Measurements from ENCODE around the gene RFX7. TPM values are rescaled to one million over a fixed set of nuclear protein-coding genes. Genes with fewer than 3 reads are reported as not detected.

The RFX7 gene
- total and polyA plus RNA-seq, 2 donors (not counting 1 experiment from before 2014, with no cell fraction given): 6.6 to 44.8 TPM

GRCh38 chr15:56042982-56043980 lies 200.4 kb downstream of the RFX7 start:
- ATAC-seq (ENCODE audit: low read depth) (no peak), DNase-seq (no peak)
- no peaks in the 10 kb centered on the region for H3K36me3 ChIP-seq (replicated peaks in 1 of 2; ENCODE audit: control extremely low read depth in 1 of 2, control insufficient read depth in 1 of 2, extremely low read depth in 1 of 2, insufficient read depth in 2 of 2, low read length in 1 of 2)
- intact Hi-C loops (cut with micrococcal nuclease): no loop called here
- Mint-ChIP-seq H3K27me3 (peaks cover 17% of the 10 kb centered on the region), H3K4me1 (peaks cover 8% of the 10 kb centered on the region), H3K27ac (no peak overlapping the region), H3K9me3 (ENCODE audit: insufficient read depth) (peaks cover 6% of the 10 kb centered on the region), H3K4me3 (no peak overlapping the region)
- H3K9me3 ChIP-seq (ENCODE audit: control extremely low read depth in 1 of 3, control insufficient read depth in 2 of 3, insufficient read depth in 1 of 3, low read length in 2 of 3): no peaks in the 10 kb centered on the region
- no peaks in the 10 kb centered on the region for H3K79me2 ChIP-seq (ENCODE audit: control insufficient read depth, insufficient read depth, low read length)
- peaks cover 0 to 3% of the 10 kb centered on the region in 2 donors for H3K4me1 ChIP-seq (ENCODE audit: control insufficient read depth in 2 of 2, insufficient read depth in 2 of 2, low read length in 2 of 2)
- no peak overlapping the region for H3K4me3 ChIP-seq (ENCODE audit: control extremely low read depth in 1 of 5, extremely low read depth in 1 of 5, insufficient read depth in 1 of 5, low read depth in 2 of 5, low read length in 4 of 5)
- H4K20me1 ChIP-seq (ENCODE audit: control insufficient read depth, insufficient read depth, low read length, poor library complexity, severe bottlenecking): no peaks in the 10 kb centered on the region
- H3K9ac ChIP-seq (ENCODE audit: low read length): no peak overlapping the region
- no peak overlapping the region for H3K4me2 ChIP-seq (replicated peaks; ENCODE audit: low read depth, low read length, poor library complexity, severe bottlenecking)
- TF ChIP-seq CTCF (IDR thresholded peaks at IDR 0.05) (no peak), EZH2 (IDR thresholded peaks at IDR 0.05; ENCODE audit: borderline replicate concordance, insufficient read depth, low read depth, low read length, poor library complexity, severe bottlenecking) (no peak)
- H3K27me3 ChIP-seq (replicated peaks in 1 of 4; ENCODE audit: control extremely low read depth in 1 of 4, control insufficient read depth in 3 of 4, insufficient read depth in 4 of 4, low read length in 3 of 4): no peaks in the 10 kb centered on the region
- 60% methylated on average over 4 of the region's 8 CpGs for WGBS (ENCODE audit: insufficient coverage)
- no peak overlapping the region for H2AFZ ChIP-seq (ENCODE audit: insufficient read depth, low read depth, low read length, poor library complexity, severe bottlenecking)
- CTCF ChIA-PET: no interaction called here
- no peak overlapping the region for H3K27ac ChIP-seq (ENCODE audit: low read length in 2 of 2)
- POLR2A ChIA-PET: no interaction called here

- ChIA-PET CTCF (no interaction called here), POLR2A (no interaction called here)
- Histone ChIP-seq H3K4me2 (replicated peaks; ENCODE audit: low read depth, low read length, poor library complexity, severe bottlenecking) (no peak overlapping the region), H2AFZ (ENCODE audit: insufficient read depth, low read depth, low read length, poor library complexity, severe bottlenecking) (no peak overlapping the region), H3K4me1 (ENCODE audit: control insufficient read depth in 2 of 2, insufficient read depth in 2 of 2, low read length in 2 of 2) (peaks cover 0 to 3% of the 10 kb centered on the region in 2 donors), H3K27me3 (replicated peaks in 1 of 4; ENCODE audit: control extremely low read depth in 1 of 4, control insufficient read depth in 3 of 4, insufficient read depth in 4 of 4, low read length in 3 of 4) (no peaks in the 10 kb centered on the region), H3K27ac (ENCODE audit: low read length in 2 of 2) (no peak overlapping the region), H3K36me3 (replicated peaks in 1 of 2; ENCODE audit: control extremely low read depth in 1 of 2, control insufficient read depth in 1 of 2, extremely low read depth in 1 of 2, insufficient read depth in 2 of 2, low read length in 1 of 2) (no peaks in the 10 kb centered on the region), H3K9me3 (ENCODE audit: control extremely low read depth in 1 of 3, control insufficient read depth in 2 of 3, insufficient read depth in 1 of 3, low read length in 2 of 3) (no peaks in the 10 kb centered on the region), H4K20me1 (ENCODE audit: control insufficient read depth, insufficient read depth, low read length, poor library complexity, severe bottlenecking) (no peaks in the 10 kb centered on the region), H3K9ac (ENCODE audit: low read length) (no peak overlapping the region), H3K4me3 (ENCODE audit: control extremely low read depth in 1 of 5, extremely low read depth in 1 of 5, insufficient read depth in 1 of 5, low read depth in 2 of 5, low read length in 4 of 5) (no peak overlapping the region), H3K79me2 (ENCODE audit: control insufficient read depth, insufficient read depth, low read length) (no peaks in the 10 kb centered on the region)
- no peak overlapping the region for H3K27ac Mint-ChIP-seq
- H3K4me3 Mint-ChIP-seq: no peak overlapping the region
- peaks cover 6% of the 10 kb centered on the region for H3K9me3 Mint-ChIP-seq (ENCODE audit: insufficient read depth)
- H3K4me1 Mint-ChIP-seq: peaks cover 15% of the 10 kb centered on the region
- no peak for TF ChIP-seq CTCF (IDR thresholded peaks at IDR 0.05)
- TF ChIP-seq EZH2 (IDR thresholded peaks at IDR 0.05; ENCODE audit: borderline replicate concordance, insufficient read depth, low read depth, low read length, poor library complexity, severe bottlenecking): no peak
- no peak for ATAC-seq (ENCODE audit: low read depth)
- intact Hi-C loops (cut with micrococcal nuclease): no loop called here
- DNase-seq: no peak
- 88% methylated on average over 2 of the region's 4 CpGs for WGBS (ENCODE audit: insufficient coverage)
- H3K27me3 Mint-ChIP-seq: peaks cover 13% of the 10 kb centered on the region
Observed at GRCh38 chr15:56042498-56042897, 201.2 kb downstream of the RFX7 start.
